K562 (cell line): Measurements from ENCODE around the gene RBMS3.

Source experiments
- EZH2 ChIP-seq: IDR thresholded peaks from 2 replicates; pipeline ENCODE4 v1.6.1; 2012; ENCODE audit warnings: low read depth, mild to moderate bottlenecking, inconsistent platforms, low read length, borderline replicate concordance
- IRF2 ChIP-seq: sonication (generic); formaldehyde crosslinking; IDR thresholded peaks from 2 replicates; pipeline ENCODE4 v1.8.1; 2022; ENCODE audit warnings: mild to moderate bottlenecking, missing genetic modification reagents
- NR1H2 ChIP-seq: sonication (generic); formaldehyde crosslinking; IDR thresholded peaks from 2 replicates; pipeline ENCODE4 v1.4.0; 2020; ENCODE audit warnings: mild to moderate bottlenecking, missing genetic modification reagents
- PHF20 ChIP-seq: fragments of 450-650 bp; IDR thresholded peaks from 2 replicates; pipeline ENCODE4 v1.6.1; 2018; ENCODE audit not compliant: partially characterized antibody
- RAD21 ChIP-seq, 2 experiments: fragments of 250-450 bp in 1 of 2; fragments of 450-650 bp in 1 of 2; sonication (Bioruptor Pico) in 1 of 2; formaldehyde crosslinking in 1 of 2; IDR thresholded peaks in 1 of 2; conservative IDR thresholded peaks in 1 of 2; 2 replicates each; pipeline versions ENCODE4 v1.4.0 to v1.8.0; 2020 to 2022; ENCODE audit warnings: mild to moderate bottlenecking in 2 of 2, moderate library complexity in 1 of 2
- SNAPC5 ChIP-seq: fragments of 250-450 bp; sonication (Bioruptor Pico); IDR thresholded peaks from 2 replicates; pipeline ENCODE4 v1.8.0; 2021; ENCODE audit warnings: moderate library complexity, mild to moderate bottlenecking, inconsistent platforms
- SRSF9 ChIP-seq: fragments of 200-400 bp; formaldehyde crosslinking; IDR thresholded peaks from 2 replicates; pipeline ENCODE4 v1.6.1; 2017; ENCODE audit warnings: low read depth, low read length, borderline replicate concordance
- TAF1 ChIP-seq: IDR thresholded peaks from 2 replicates; pipeline ENCODE4 v1.6.1; 2011; ENCODE audit warnings: mild to moderate bottlenecking, low read length, moderate library complexity; ENCODE audit not compliant: insufficient read depth, control insufficient read depth, severe bottlenecking; ENCODE audit errors: extremely low read depth
- YY1 ChIP-seq, 3 experiments: IDR thresholded peaks; 2 replicates each; pipeline ENCODE4 v1.6.1; 2011; ENCODE audit warnings: low read length in 2 of 3, mild to moderate bottlenecking in 2 of 3, moderate library complexity in 2 of 3, borderline replicate concordance in 1 of 3, control low read depth in 1 of 3, low read depth in 1 of 3; ENCODE audit not compliant: insufficient read depth in 3 of 3, insufficient replicate concordance in 2 of 3, control insufficient read depth in 1 of 3, insufficient read length in 1 of 3; ENCODE audit errors: extremely low read depth in 1 of 3

- no peak for TF ChIP-seq EZH2
- TF ChIP-seq PHF20 = no peak
- no peak for TF ChIP-seq SRSF9
- TF ChIP-seq NR1H2 (CRISPR knock-in tag) = no peak
- no peak for TF ChIP-seq SNAPC5 (CRISPR knock-in tag)
- no peak for TF ChIP-seq RAD21 (CRISPR knock-in tag; conservative IDR thresholded peaks at IDR 0.05 in 1 of 2, IDR thresholded peaks at IDR 0.05 in 1 of 2)
- no peak for TF ChIP-seq IRF2 (CRISPR knock-in tag)
- no peak for TF ChIP-seq YY1 (IDR thresholded peaks at IDR 0.05; ENCODE audit: borderline replicate concordance in 1 of 3, control insufficient read depth in 1 of 3, extremely low read depth in 1 of 3, insufficient read depth in 3 of 3, insufficient read length in 1 of 3, insufficient replicate concordance in 2 of 3, low read depth in 1 of 3, low read length in 2 of 3)
- no peak for TF ChIP-seq TAF1
Measured at GRCh38 chr3:29683018-29683993, 402.4 kb downstream of the RBMS3 start.
